GM19099 (cell line): ENCODE data around the gene SPIRE1.

Source experiments
- POLR2A ChIP-seq: IDR thresholded peaks from 3 replicates; pipeline ENCODE4 v1.6.1; 2011; ENCODE audit warnings: low read depth; ENCODE audit not compliant: insufficient read length; ENCODE audit errors: extremely low read depth

The SPIRE1 gene

GRCh38 chr18:12408247-12408869 lies 249.5 kb downstream of the SPIRE1 start:
- no peak for TF ChIP-seq POLR2A

- TF ChIP-seq POLR2A = no peak
Observed at GRCh38 chr18:12406371-12407111, 251.4 kb downstream of the SPIRE1 start.

GRCh38 chr18:12405066-12405465 lies 252.8 kb downstream of the SPIRE1 start:
- no peak for TF ChIP-seq POLR2A

- no peak for TF ChIP-seq POLR2A
Observed at GRCh38 chr18:12403601-12404506, 254.1 kb downstream of the SPIRE1 start.

DNA sequence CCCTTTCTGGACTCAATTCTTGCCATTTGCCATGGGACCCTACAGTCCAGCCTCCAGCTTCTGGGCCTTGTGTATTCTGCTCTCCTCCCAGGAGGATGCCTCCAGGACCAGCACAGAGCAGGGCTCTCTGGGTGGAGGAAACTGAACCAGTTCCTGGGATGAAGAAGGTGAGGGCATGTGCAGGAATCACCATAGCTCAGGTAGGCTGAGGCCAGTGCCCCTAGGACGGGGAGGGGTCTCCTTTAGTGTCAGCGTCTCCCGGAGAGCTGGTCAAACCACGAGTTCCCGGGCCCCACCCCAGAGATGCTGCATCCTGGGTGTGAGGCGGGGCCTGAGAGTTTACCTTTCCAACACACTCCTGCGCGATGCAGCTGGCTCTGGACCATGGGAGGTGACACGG lies 256.0 kb downstream of the SPIRE1 start:
- TF ChIP-seq POLR2A = no peak

GRCh38 chr18:12399231-12399630 lies 258.7 kb downstream of the SPIRE1 start:
- TF ChIP-seq POLR2A = no peak

DNA sequence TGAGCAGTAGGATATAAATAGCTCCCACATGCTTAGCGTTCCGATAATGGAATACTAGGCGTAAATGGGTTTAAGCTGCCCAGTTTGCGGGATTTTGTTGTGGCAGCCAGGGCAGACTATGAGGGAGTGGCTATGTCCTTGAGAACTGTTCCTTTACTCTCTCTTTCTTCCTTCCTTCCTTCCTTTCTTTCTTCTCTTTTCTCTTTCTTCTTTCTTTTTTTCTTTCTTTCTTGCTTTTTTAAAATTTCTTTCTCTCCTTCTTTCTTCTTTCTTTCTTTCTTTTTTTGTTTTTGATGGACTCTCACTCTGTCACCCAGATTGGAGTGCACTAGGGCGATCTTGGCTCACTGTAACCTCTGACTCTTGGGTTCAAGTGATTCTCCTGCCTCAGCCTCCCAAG lies 259.3 kb downstream of the SPIRE1 start:
- no peak for TF ChIP-seq POLR2A

DNA sequence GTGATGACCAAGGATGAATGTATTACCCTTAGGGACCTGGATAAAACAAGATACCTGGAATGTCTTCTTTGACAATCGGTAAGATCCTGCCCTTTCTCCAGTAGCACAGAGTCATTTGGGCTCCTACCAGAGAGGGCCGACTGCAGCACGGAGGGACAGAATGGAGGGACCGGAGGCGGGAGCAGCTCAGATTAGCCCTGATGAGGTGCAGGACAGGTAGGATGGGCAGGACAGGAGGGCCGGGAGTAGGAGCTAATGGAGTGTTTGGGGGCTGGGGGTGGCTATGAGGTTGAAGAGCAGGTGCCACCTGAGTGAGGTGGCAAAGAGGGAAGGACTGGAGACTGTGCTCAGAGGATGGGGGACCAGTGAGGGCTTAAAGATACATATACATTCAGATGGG lies 260.1 kb downstream of the SPIRE1 start:
- no peak for TF ChIP-seq POLR2A

GRCh38 chr18:12397254-12397653 lies 260.7 kb downstream of the SPIRE1 start:
- no peak for TF ChIP-seq POLR2A
